Astrocyte (in vitro differentiated cells and primary cell): ENCODE measurements around the gene FAM83E.

Experiments used
- CTCF ChIP-seq: IDR thresholded peaks from 2 replicates; pipeline ENCODE4 v1.5.1; 2011; ENCODE audit warnings: low read depth, mild to moderate bottlenecking, inconsistent platforms, low read length, moderate library complexity; ENCODE audit not compliant: insufficient read depth
- EZH2 ChIP-seq: IDR thresholded peaks from 2 replicates; pipeline ENCODE4 v1.6.1; 2012; ENCODE audit warnings: mild to moderate bottlenecking, low read length, inconsistent platforms; ENCODE audit not compliant: insufficient read depth

- no peak for TF ChIP-seq CTCF
- no peak for TF ChIP-seq EZH2
Observed at GRCh38 chr19:48606463-48607358, 8.2 kb downstream of the FAM83E start, which contains the start of gene SPACA4.
